ENCODE measurements around the gene THAP7. TPM values are rescaled to one million over a fixed set of nuclear protein-coding genes. Genes with fewer than 3 reads are reported as not detected.
"Not testable (repeated sequence)": the region's sequence is repeated elsewhere in the genome, so short reads cannot be mapped to it uniquely, and the experiment has no call there.

THAP7 gene, protein sequence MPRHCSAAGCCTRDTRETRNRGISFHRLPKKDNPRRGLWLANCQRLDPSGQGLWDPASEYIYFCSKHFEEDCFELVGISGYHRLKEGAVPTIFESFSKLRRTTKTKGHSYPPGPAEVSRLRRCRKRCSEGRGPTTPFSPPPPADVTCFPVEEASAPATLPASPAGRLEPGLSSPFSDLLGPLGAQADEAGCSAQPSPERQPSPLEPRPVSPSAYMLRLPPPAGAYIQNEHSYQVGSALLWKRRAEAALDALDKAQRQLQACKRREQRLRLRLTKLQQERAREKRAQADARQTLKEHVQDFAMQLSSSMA
- 10 to 100 TPM; 38.5 to 49.0 (median 42.5) TPM for total RNA-seq

DNA sequence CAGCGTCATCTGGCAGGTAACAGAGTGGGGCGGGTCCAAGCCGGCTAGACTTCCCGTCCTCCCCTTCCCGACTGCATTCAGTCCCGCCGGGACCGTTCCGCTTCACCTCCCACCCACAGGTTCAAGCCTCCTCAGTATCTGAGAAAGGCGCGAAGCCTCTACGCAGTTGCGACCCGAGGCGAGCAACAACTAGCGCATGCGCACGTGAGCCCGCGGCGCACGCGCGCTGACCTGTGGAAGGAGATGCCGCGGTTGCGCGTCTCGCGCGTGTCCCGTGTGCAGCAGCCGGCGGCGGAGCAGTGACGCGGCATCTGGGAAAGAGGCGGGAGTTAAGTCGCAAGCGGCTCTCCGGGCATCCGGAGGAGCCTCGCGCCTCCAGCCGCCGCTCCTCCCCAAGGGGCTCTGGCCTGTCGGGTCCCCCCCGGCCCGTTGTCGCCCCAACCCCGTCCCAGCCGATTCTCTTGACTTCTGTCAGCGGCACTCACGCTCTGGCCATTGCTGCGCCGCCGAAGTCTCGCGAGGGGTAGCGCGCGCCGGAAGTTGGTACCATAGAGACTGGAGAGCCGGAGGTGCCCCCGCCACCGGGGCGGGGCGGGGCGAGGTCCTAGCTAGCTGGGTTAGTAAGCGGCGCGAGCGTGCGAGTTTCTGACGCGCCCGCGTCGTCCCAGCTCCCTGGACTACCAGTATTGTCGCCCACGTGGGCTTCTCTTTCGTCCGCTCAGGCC lies at the start of gene THAP7:
TSS of gene THAP7 (minus strand) at position 518 of the 725 bp plus-strand sequence. CDS start at position 311, 207 bp downstream.
- peaks cover 0 to 37% of the 10 kb centered on the region in 2 donors for H3K36me3 ChIP-seq
- WGBS, 2 donors (ENCODE audit: low coverage in 1 of 2): no CpG with 5 or more reads among the region's 83 CpGs
- peak within 1 kb of the TSS; percentile 74 to 75 for H3K4me3 ChIP-seq
- H3K4me1 ChIP-seq: peaks cover 0 to 51% (median 25%) of the 10 kb centered on the region in 3 donors
- H3K9me3 ChIP-seq: no peaks in the 10 kb centered on the region
- peak within 1 kb of the TSS; percentile 93 to 98 (median 96) for H3K27ac ChIP-seq
- peak; percentile 97 for ATAC-seq
- TF ChIP-seq POLR2AphosphoS5 (IDR thresholded peaks at IDR 0.05): peak; percentile 79
- TF ChIP-seq EP300 (IDR thresholded peaks at IDR 0.05): no peak
- peak; percentile 81 to 89 for TF ChIP-seq POLR2A (IDR thresholded peaks at IDR 0.05)
- peak in 1 of 4 experiments; percentile 2 for TF ChIP-seq CTCF (IDR thresholded peaks at IDR 0.05)
- no peaks in the 10 kb centered on the region for H3K27me3 ChIP-seq

DNA sequence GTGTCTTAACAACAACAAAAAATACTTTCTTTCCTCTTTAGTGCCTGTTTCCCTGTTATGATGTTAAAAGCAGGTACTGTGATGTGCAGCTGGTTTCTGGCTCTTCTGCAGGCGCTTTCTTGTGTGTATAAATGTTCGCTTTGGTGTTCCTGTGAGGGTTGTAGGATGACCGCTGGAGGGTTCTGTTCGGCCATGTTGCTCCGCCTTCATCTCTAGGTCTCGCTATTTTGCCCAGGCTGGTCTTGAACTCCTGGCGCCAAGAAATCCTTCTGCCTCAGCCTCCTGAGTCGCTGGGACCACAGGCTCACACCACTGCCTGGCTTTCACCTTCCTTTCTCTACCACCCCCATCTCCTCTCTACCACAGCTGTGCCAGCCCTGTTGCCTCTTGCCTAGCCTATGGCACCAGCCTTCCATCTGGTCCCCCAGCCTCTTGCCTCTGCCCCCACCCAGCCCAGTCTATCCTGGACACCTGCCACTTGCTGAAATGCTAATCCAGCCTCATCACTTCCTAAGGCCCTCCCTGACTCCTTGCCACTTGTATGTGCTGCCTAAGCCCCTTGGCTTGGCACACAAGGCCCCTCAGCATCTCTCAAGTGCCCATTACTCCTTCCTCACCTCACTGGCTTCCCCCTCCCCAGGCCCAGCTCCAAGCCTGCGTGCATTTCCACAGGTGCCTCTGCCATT lies 49.4 kb upstream of the THAP7 start:
- TF ChIP-seq POLR2AphosphoS5 (IDR thresholded peaks at IDR 0.05): no peak
- TF ChIP-seq POLR2A (IDR thresholded peaks at IDR 0.05): no peak
- no peak for TF ChIP-seq CTCF (IDR thresholded peaks at IDR 0.05)
- H3K27ac ChIP-seq: no peak overlapping the region
- WGBS, 2 donors (ENCODE audit: low coverage in 1 of 2): 80 to 82% methylated on average over 9 of the region's 9 CpGs
- peaks cover 16% of the 10 kb centered on the region for H3K27me3 ChIP-seq
- H3K9me3 ChIP-seq: no peaks in the 10 kb centered on the region
- no peak overlapping the region for H3K4me3 ChIP-seq
- no peaks in the 10 kb centered on the region for H3K36me3 ChIP-seq
- no peak for ATAC-seq
- no peaks in the 10 kb centered on the region for H3K4me1 ChIP-seq

GRCh38 chr22:21048965-21049364 lies 47.0 kb upstream of the THAP7 start:
- not testable (repeated sequence) for H3K27me3 ChIP-seq, ATAC-seq
- WGBS, 2 donors (ENCODE audit: low coverage in 1 of 2): no CpG with 5 or more reads among the region's 12 CpGs

GRCh38 chr22:21048448-21048847 lies 46.5 kb upstream of the THAP7 start:
- not testable (repeated sequence) for H3K27ac ChIP-seq, ATAC-seq, H3K4me3 ChIP-seq, H3K27me3 ChIP-seq, H3K9me3 ChIP-seq, H3K36me3 ChIP-seq
- peaks cover 0 to 21% (median 11%) of the 10 kb centered on the region in 3 donors for H3K4me1 ChIP-seq
- WGBS, 2 donors (ENCODE audit: low coverage in 1 of 2): 77% methylated on average over 4 of the region's 5 CpGs; no CpG with 5 or more reads in 1 of the 2 donors

More at GRCh38 chr22:21048965-21049364, 47.0 kb upstream of the THAP7 start:
- peaks cover 0 to 21% (median 11%) of the 10 kb centered on the region in 3 donors for H3K4me1 ChIP-seq
- H3K27ac ChIP-seq, H3K4me3 ChIP-seq, H3K36me3 ChIP-seq, H3K9me3 ChIP-seq: not testable (repeated sequence)

- Histone ChIP-seq H3K4me3 (no peak overlapping the region), H3K27ac (no peak overlapping the region), H3K9me3 (no peaks in the 10 kb centered on the region), H3K27me3 (no peaks in the 10 kb centered on the region), H3K36me3 (no peaks in the 10 kb centered on the region), H3K4me1 (peaks cover 0 to 21% (median 11%) of the 10 kb centered on the region in 3 donors)
- no peak for ATAC-seq
- WGBS, 2 donors (ENCODE audit: low coverage in 1 of 2): 90 to 94% methylated on average over 2 to 3 of the region's 7 CpGs
- no peak for TF ChIP-seq POLR2A (IDR thresholded peaks at IDR 0.05)
- no peak for TF ChIP-seq CTCF (IDR thresholded peaks at IDR 0.05)
- TF ChIP-seq EP300 (IDR thresholded peaks at IDR 0.05): no peak
- TF ChIP-seq POLR2AphosphoS5 (IDR thresholded peaks at IDR 0.05): no peak
These were observed 45.8 kb upstream of the THAP7 start for GRCh38 chr22:21047730-21048129.
